Endodermal cell (in vitro differentiated cells): ENCODE results near the gene ZBTB7B. TPM values are rescaled to one million over a fixed set of nuclear protein-coding genes. Genes with fewer than 3 reads are reported as not detected.

Experiments
- DNase-seq: peaks from one replicate; pipeline ENCODE4 v3.0.0-alpha.2; 2017
- H3K27ac ChIP-seq: 2 replicates; pipeline ENCODE4 v1.5.1; 2013; ENCODE audit warnings: mild to moderate bottlenecking, low read depth, low read length, moderate library complexity
- H3K27me3 ChIP-seq: 2 replicates; pipeline ENCODE4 v1.6.1; 2013; ENCODE audit warnings: mild to moderate bottlenecking, low read length, moderate library complexity; ENCODE audit not compliant: insufficient read depth, control insufficient read depth, poor library complexity, severe bottlenecking
- H3K36me3 ChIP-seq: 2 replicates; pipeline ENCODE4 v1.7.0; 2013; ENCODE audit warnings: mild to moderate bottlenecking, low read length, moderate library complexity; ENCODE audit not compliant: control insufficient read depth, insufficient read depth
- H3K4me1 ChIP-seq: one replicate; pipeline ENCODE4 v1.7.0; 2013; ENCODE audit warnings: low read length; ENCODE audit not compliant: control insufficient read depth, insufficient read depth
- H3K4me3 ChIP-seq: 2 replicates; pipeline ENCODE4 v1.5.1; 2013; ENCODE audit warnings: mild to moderate bottlenecking, low read length, moderate library complexity
- H3K9ac ChIP-seq: 2 replicates; pipeline ENCODE4 v1.6.1; 2013; ENCODE audit warnings: mild to moderate bottlenecking, low read length, moderate library complexity; ENCODE audit not compliant: poor library complexity, severe bottlenecking; ENCODE audit errors: extremely low read depth
- H3K9me3 ChIP-seq: 2 replicates; pipeline ENCODE4 v1.6.1; 2013; ENCODE audit warnings: mild to moderate bottlenecking, low read length, moderate library complexity; ENCODE audit not compliant: control insufficient read depth
- H3K27ac Mint-ChIP-seq: 2 replicates; pipeline ENCODE4 v1.8.0; 2020; ENCODE audit warnings: mixed read lengths
- H3K27me3 Mint-ChIP-seq: 2 replicates; pipeline ENCODE4 v1.8.0; 2021; ENCODE audit warnings: mild to moderate bottlenecking, mixed read lengths; ENCODE audit not compliant: insufficient read depth
- H3K36me3 Mint-ChIP-seq: 2 replicates; pipeline ENCODE4 v1.8.0; 2020; ENCODE audit warnings: low read depth, mixed read lengths
- H3K4me1 Mint-ChIP-seq: 2 replicates; pipeline ENCODE4 v1.8.0; 2020; ENCODE audit warnings: mixed read lengths
- H3K4me3 Mint-ChIP-seq: 2 replicates; pipeline ENCODE4 v1.8.0; 2020; ENCODE audit warnings: mild to moderate bottlenecking, moderate library complexity, mixed read lengths
- H3K9me3 Mint-ChIP-seq: 2 replicates; pipeline ENCODE4 v1.8.0; 2020; ENCODE audit warnings: mild to moderate bottlenecking, mixed read lengths
- WGBS, 2 experiments: methylation state at CpG; one replicate each; pipeline versions ENCODE4 v1.1.5 to v1.1.7; 2013; ENCODE audit warnings: missing lambda C conversion rate in 2 of 2, mixed read lengths in 1 of 2; ENCODE audit not compliant: insufficient coverage in 1 of 2, insufficient read length in 1 of 2; 5-methylcytosine and 5-hydroxymethylcytosine counted together
- long read RNA-seq, 4 experiments: library from polyadenylated mRNA in 2 of 4; library from RNA in 1 of 4; library from capped mRNA in 1 of 4; stranded (forward) in 3 of 4; unstranded in 1 of 4; transcript quantifications; one replicate each; pipeline ENCODE4 v2.0.0, GENCODE V29; 2020 to 2021; ENCODE audit warnings: inconsistent platforms in 1 of 4
- polyA plus RNA-seq, 2 experiments: library from polyadenylated mRNA; stranded (reverse); fragments of 50-300 nt; gene quantifications; one replicate each; pipeline ENCODE4 v1.2.3, GENCODE V29; 2013
- total RNA-seq, 2 donors: library from RNA; stranded (reverse); fragmentation: NEBNext Ultra II Directional in 1 of 2; extraction: Animal tissue kit (Norgen Biotek cat#: 25700) in 1 of 2; gene quantifications; 2 replicates in 1 of 2; 3 replicates in 1 of 2; pipeline ENCODE4 v1.2.1, GENCODE V29; 2021
- TF ChIP-seq, protein P1 (sequence below): fragments of 200-600 bp; sonication (generic); conservative IDR thresholded peaks from 2 replicates; pipeline ENCODE4 v1.5.0; 2021; ENCODE audit warnings: antibody characterized with exemption, mild to moderate bottlenecking

Gene ZBTB7B
- total RNA-seq, result 10 to 100 TPM; 21.2 to 23.3 TPM
- polyA plus RNA-seq (2013, experiment 1 of 2), result 7.4 TPM
- 7.0 TPM for polyA plus RNA-seq (2013, experiment 2 of 2)
- long read RNA-seq, experiment 1, partial matches to known transcripts, result 0 of 5 reads
- long read RNA-seq, experiment 1, other reads (novel, unspliced or antisense), result 4 of 5 reads
- long read RNA-seq, experiment 2, partial matches to known transcripts, result 0 of 14 reads
- long read RNA-seq, experiment 2, other reads (novel, unspliced or antisense), result 7 of 14 reads
- long read RNA-seq, experiment 3, partial matches to known transcripts, result 0 of 1 reads
- long read RNA-seq, experiment 3, other reads (novel, unspliced or antisense), result 0 of 1 reads
- long read RNA-seq, experiment 4, partial matches to known transcripts, result 0 of 1 reads
- long read RNA-seq, experiment 4, other reads (novel, unspliced or antisense), result 1 of 1 reads

GRCh38 chr1:155002464-155003226, at the start of gene ZBTB7B:
ZBTB7B (plus strand) TSS chr1:155002802; CDS start chr1:155014661, 11,859 bp downstream.
- H3K27ac ChIP-seq, result peak within 1 kb of the TSS; percentile 91
- peak within 1 kb of the TSS; percentile 57 for H3K9ac ChIP-seq
- peak; percentile 77 for DNase-seq
- no peaks in the 10 kb centered on the region for H3K27me3 ChIP-seq
- peak within 1 kb of the TSS; percentile 88 for H3K27ac Mint-ChIP-seq
- no peaks in the 10 kb centered on the region for H3K9me3 Mint-ChIP-seq
- TF ChIP-seq, protein P1, sequence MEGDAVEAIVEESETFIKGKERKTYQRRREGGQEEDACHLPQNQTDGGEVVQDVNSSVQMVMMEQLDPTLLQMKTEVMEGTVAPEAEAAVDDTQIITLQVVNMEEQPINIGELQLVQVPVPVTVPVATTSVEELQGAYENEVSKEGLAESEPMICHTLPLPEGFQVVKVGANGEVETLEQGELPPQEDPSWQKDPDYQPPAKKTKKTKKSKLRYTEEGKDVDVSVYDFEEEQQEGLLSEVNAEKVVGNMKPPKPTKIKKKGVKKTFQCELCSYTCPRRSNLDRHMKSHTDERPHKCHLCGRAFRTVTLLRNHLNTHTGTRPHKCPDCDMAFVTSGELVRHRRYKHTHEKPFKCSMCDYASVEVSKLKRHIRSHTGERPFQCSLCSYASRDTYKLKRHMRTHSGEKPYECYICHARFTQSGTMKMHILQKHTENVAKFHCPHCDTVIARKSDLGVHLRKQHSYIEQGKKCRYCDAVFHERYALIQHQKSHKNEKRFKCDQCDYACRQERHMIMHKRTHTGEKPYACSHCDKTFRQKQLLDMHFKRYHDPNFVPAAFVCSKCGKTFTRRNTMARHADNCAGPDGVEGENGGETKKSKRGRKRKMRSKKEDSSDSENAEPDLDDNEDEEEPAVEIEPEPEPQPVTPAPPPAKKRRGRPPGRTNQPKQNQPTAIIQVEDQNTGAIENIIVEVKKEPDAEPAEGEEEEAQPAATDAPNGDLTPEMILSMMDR, result no peak
- H3K4me3 ChIP-seq, result peak within 1 kb of the TSS; percentile 93
- H3K36me3 ChIP-seq, result no peaks in the 10 kb centered on the region
- no peaks in the 10 kb centered on the region for H3K36me3 Mint-ChIP-seq
- peaks cover 9% of the 10 kb centered on the region for H3K4me1 ChIP-seq
- 1% methylated on average over 18 to 28 of the region's 35 CpGs for WGBS, 2 experiments
- H3K9me3 ChIP-seq, result no peaks in the 10 kb centered on the region
- peak within 1 kb of the TSS; percentile 93 for H3K4me3 Mint-ChIP-seq
- H3K4me1 Mint-ChIP-seq, result peaks cover 14% of the 10 kb centered on the region
- peaks cover 3% of the 10 kb centered on the region for H3K27me3 Mint-ChIP-seq

- DNase-seq, result no peak
- H3K27me3 Mint-ChIP-seq, result no peaks in the 10 kb centered on the region
- H3K36me3 ChIP-seq, result peaks cover 18% of the 10 kb centered on the region
- H3K36me3 Mint-ChIP-seq, result peaks cover 16% of the 10 kb centered on the region
- no peak overlapping the region for H3K27ac ChIP-seq
- no peaks in the 10 kb centered on the region for H3K9me3 Mint-ChIP-seq
- H3K27ac Mint-ChIP-seq, result no peak overlapping the region
- H3K4me3 ChIP-seq, result no peak overlapping the region
- H3K4me1 ChIP-seq, result peaks cover 19% of the 10 kb centered on the region
- H3K9ac ChIP-seq, result no peak overlapping the region
- 90% methylated on average over 2 of the region's 2 CpGs; no CpG with 5 or more reads in 1 of the 2 experiments for WGBS, 2 experiments
- no peak overlapping the region for H3K4me3 Mint-ChIP-seq
- H3K4me1 Mint-ChIP-seq, result peaks cover 44% of the 10 kb centered on the region
- no peaks in the 10 kb centered on the region for H3K27me3 ChIP-seq
- TF ChIP-seq, protein P1, result no peak
- H3K9me3 ChIP-seq, result no peaks in the 10 kb centered on the region
Measured at GRCh38 chr1:154953611-154954038, 49.0 kb upstream of the ZBTB7B start.

GRCh38 chr1:154954541-154954940, 48.1 kb upstream of the ZBTB7B start:
- Mint-ChIP-seq H3K27ac (no peak overlapping the region), H3K36me3 (peaks cover 14% of the 10 kb centered on the region), H3K9me3 (no peaks in the 10 kb centered on the region), H3K4me3 (peak overlapping the region; percentile 75), H3K4me1 (peaks cover 44% of the 10 kb centered on the region), H3K27me3 (no peaks in the 10 kb centered on the region)
- Histone ChIP-seq H3K9ac (no peak overlapping the region), H3K9me3 (no peaks in the 10 kb centered on the region), H3K36me3 (peaks cover 26% of the 10 kb centered on the region), H3K27ac (no peak overlapping the region), H3K27me3 (no peaks in the 10 kb centered on the region), H3K4me3 (peak overlapping the region; percentile 94), H3K4me1 (peaks cover 19% of the 10 kb centered on the region)
- 86 to 91% methylated on average over 3 of the region's 3 CpGs for WGBS, 2 experiments
- DNase-seq, result no peak
- TF ChIP-seq, protein P1, result no peak
